ENCODE data around the gene ZNF385D.

GRCh38 chr3:21520106-21520963 lies 230.7 kb downstream of the ZNF385D start:
- TF ChIP-seq, protein P1, sequence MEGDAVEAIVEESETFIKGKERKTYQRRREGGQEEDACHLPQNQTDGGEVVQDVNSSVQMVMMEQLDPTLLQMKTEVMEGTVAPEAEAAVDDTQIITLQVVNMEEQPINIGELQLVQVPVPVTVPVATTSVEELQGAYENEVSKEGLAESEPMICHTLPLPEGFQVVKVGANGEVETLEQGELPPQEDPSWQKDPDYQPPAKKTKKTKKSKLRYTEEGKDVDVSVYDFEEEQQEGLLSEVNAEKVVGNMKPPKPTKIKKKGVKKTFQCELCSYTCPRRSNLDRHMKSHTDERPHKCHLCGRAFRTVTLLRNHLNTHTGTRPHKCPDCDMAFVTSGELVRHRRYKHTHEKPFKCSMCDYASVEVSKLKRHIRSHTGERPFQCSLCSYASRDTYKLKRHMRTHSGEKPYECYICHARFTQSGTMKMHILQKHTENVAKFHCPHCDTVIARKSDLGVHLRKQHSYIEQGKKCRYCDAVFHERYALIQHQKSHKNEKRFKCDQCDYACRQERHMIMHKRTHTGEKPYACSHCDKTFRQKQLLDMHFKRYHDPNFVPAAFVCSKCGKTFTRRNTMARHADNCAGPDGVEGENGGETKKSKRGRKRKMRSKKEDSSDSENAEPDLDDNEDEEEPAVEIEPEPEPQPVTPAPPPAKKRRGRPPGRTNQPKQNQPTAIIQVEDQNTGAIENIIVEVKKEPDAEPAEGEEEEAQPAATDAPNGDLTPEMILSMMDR (IDR thresholded peaks at IDR 0.05) = no peak
- TF ChIP-seq GABPA (IDR thresholded peaks at IDR 0.05; ENCODE audit: low read depth) = no peak
- TF ChIP-seq EP300 (IDR thresholded peaks at IDR 0.05; ENCODE audit: borderline replicate concordance in 1 of 2, low read depth in 1 of 2, low read length in 1 of 2) = no peak
- TF ChIP-seq GATA2 (CRISPR knock-in tag; IDR thresholded peaks at IDR 0.05) = no peak
- TF ChIP-seq NFIC (IDR thresholded peaks at IDR 0.05; ENCODE audit: borderline replicate concordance) = no peak
- TF ChIP-seq, protein P2, sequence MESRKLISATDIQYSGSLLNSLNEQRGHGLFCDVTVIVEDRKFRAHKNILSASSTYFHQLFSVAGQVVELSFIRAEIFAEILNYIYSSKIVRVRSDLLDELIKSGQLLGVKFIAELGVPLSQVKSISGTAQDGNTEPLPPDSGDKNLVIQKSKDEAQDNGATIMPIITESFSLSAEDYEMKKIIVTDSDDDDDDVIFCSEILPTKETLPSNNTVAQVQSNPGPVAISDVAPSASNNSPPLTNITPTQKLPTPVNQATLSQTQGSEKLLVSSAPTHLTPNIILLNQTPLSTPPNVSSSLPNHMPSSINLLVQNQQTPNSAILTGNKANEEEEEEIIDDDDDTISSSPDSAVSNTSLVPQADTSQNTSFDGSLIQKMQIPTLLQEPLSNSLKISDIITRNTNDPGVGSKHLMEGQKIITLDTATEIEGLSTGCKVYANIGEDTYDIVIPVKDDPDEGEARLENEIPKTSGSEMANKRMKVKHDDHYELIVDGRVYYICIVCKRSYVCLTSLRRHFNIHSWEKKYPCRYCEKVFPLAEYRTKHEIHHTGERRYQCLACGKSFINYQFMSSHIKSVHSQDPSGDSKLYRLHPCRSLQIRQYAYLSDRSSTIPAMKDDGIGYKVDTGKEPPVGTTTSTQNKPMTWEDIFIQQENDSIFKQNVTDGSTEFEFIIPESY (IDR thresholded peaks at IDR 0.05; ENCODE audit: borderline replicate concordance, low read depth) = no peak
- no peak for TF ChIP-seq TAF1 (IDR thresholded peaks at IDR 0.05; ENCODE audit: borderline replicate concordance, low read depth, low read length)
- TF ChIP-seq, protein P3, sequence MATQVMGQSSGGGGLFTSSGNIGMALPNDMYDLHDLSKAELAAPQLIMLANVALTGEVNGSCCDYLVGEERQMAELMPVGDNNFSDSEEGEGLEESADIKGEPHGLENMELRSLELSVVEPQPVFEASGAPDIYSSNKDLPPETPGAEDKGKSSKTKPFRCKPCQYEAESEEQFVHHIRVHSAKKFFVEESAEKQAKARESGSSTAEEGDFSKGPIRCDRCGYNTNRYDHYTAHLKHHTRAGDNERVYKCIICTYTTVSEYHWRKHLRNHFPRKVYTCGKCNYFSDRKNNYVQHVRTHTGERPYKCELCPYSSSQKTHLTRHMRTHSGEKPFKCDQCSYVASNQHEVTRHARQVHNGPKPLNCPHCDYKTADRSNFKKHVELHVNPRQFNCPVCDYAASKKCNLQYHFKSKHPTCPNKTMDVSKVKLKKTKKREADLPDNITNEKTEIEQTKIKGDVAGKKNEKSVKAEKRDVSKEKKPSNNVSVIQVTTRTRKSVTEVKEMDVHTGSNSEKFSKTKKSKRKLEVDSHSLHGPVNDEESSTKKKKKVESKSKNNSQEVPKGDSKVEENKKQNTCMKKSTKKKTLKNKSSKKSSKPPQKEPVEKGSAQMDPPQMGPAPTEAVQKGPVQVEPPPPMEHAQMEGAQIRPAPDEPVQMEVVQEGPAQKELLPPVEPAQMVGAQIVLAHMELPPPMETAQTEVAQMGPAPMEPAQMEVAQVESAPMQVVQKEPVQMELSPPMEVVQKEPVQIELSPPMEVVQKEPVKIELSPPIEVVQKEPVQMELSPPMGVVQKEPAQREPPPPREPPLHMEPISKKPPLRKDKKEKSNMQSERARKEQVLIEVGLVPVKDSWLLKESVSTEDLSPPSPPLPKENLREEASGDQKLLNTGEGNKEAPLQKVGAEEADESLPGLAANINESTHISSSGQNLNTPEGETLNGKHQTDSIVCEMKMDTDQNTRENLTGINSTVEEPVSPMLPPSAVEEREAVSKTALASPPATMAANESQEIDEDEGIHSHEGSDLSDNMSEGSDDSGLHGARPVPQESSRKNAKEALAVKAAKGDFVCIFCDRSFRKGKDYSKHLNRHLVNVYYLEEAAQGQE (IDR thresholded peaks at IDR 0.05; ENCODE audit: low read depth, low read length) = no peak

Data from SK-N-SH (cell line).